Tibial artery (tissue), 4 donors: Measurements from ENCODE around the gene PRKAG3.
"Not testable (repeated sequence)": the region's sequence is repeated elsewhere in the genome, so short reads cannot be mapped to it uniquely, and the experiment has no call there.

Experiments used
- DNase-seq, 2 donors: peaks; one replicate each; pipeline ENCODE4 v3.0.0-alpha.2; 2019
- H3K27ac ChIP-seq, 2 donors: fragments of 200-600 bp; sonication (generic) in 1 of 2; 1 replicate in 1 of 2; 2 replicates in 1 of 2; pipeline ENCODE4 v1.5.1; 2018 to 2019; ENCODE audit warnings: mild to moderate bottlenecking in 1 of 2
- H3K27me3 ChIP-seq, 2 donors: fragments of 200-600 bp; sonication (generic) in 1 of 2; one replicate each; pipeline versions ENCODE4 v1.5.1 to v1.6.0; 2016 to 2019
- H3K36me3 ChIP-seq, 3 donors: fragments of 200-600 bp; sonication (generic) in 2 of 3; one replicate each; pipeline ENCODE4 v1.5.1; 2016 to 2019; ENCODE audit warnings: mild to moderate bottlenecking in 2 of 3
- H3K4me1 ChIP-seq, 4 donors: fragments of 200-600 bp; sonication (generic) in 2 of 4; 1 replicate in 3 of 4; 2 replicates in 1 of 4; pipeline ENCODE4 v1.5.1; 2016 to 2019
- H3K4me3 ChIP-seq, 2 donors: fragments of 200-600 bp; sonication (generic) in 1 of 2; 1 replicate in 1 of 2; 2 replicates in 1 of 2; pipeline ENCODE4 v1.5.1; 2018 to 2019; ENCODE audit warnings: mild to moderate bottlenecking in 2 of 2
- H3K9me3 ChIP-seq, 3 donors: fragments of 200-600 bp; sonication (generic) in 1 of 3; one replicate each; pipeline ENCODE4 v1.5.1; 2016 to 2019
- CTCF ChIP-seq, 2 experiments: fragments of 200-600 bp in 1 of 2; fragments of 450-650 bp in 1 of 2; IDR thresholded peaks; one replicate each; pipeline ENCODE4 v1.5.1; 2017 to 2019; ENCODE audit warnings: antibody characterized with exemption in 2 of 2, mild to moderate bottlenecking in 1 of 2, moderate library complexity in 1 of 2
- intact Hi-C: fragments of 100-400 bp; cut with DNase I; formaldehyde crosslinking; loops from one replicate; pipeline ENCODE4 v1.15.0; 2023; ENCODE audit warnings: low total_unique reads

The PRKAG3 gene

GRCh38 chr2:218853766-218854165, 22.2 kb upstream of the PRKAG3 start:
- Histone ChIP-seq H3K4me1 (peaks cover 0 to under 1% (median under 1%) of the 10 kb centered on the region in 4 donors), H3K27me3 (peaks cover 0 to 92% of the 10 kb centered on the region in 2 donors), H3K9me3 (no peaks in the 10 kb centered on the region), H3K27ac (no peak overlapping the region), H3K4me3 (no peak overlapping the region), H3K36me3 (no peaks in the 10 kb centered on the region)
- intact Hi-C loops: no loop called here
- no peak for TF ChIP-seq CTCF (IDR thresholded peaks at IDR 0.05)
- peak in 1 of 2 donors; percentile 33 for DNase-seq

- Histone ChIP-seq H3K9me3 (no peaks in the 10 kb centered on the region), H3K27me3 (peaks cover 0 to 92% of the 10 kb centered on the region in 2 donors), H3K4me3 (no peak overlapping the region), H3K36me3 (no peaks in the 10 kb centered on the region), H3K4me1 (no peaks in the 10 kb centered on the region), H3K27ac (no peak overlapping the region)
- peak; percentile 55 to 63 for TF ChIP-seq CTCF (IDR thresholded peaks at IDR 0.05)
- intact Hi-C loops: no loop called here
- peak; percentile 53 to 63 for DNase-seq
These were observed 21.5 kb upstream of the PRKAG3 start for GRCh38 chr2:218852911-218853667.

- Histone ChIP-seq H3K4me1 (peaks cover 0 to 4% (median 0%) of the 10 kb centered on the region in 4 donors), H3K9me3 (no peaks in the 10 kb centered on the region), H3K27me3 (peaks cover 0 to 79% of the 10 kb centered on the region in 2 donors), H3K36me3 (no peaks in the 10 kb centered on the region), H3K4me3 (no peak overlapping the region), H3K27ac (no peak overlapping the region)
- intact Hi-C loops: no loop called here
- DNase-seq: peak in 1 of 2 donors; percentile 44
- TF ChIP-seq CTCF (IDR thresholded peaks at IDR 0.05): no peak
These were observed 19.7 kb upstream of the PRKAG3 start for GRCh38 chr2:218851286-218851685.

GRCh38 chr2:218850796-218851195, 19.2 kb upstream of the PRKAG3 start:
- Histone ChIP-seq H3K27me3 (peaks cover 0 to 74% of the 10 kb centered on the region in 2 donors), H3K4me1 (peaks cover 0 to 4% (median 0%) of the 10 kb centered on the region in 4 donors), H3K27ac (no peak overlapping the region), H3K9me3 (no peaks in the 10 kb centered on the region), H3K36me3 (no peaks in the 10 kb centered on the region), H3K4me3 (no peak overlapping the region)
- intact Hi-C loops: no loop called here
- peak in 1 of 2 donors; percentile 24 for DNase-seq
- TF ChIP-seq CTCF (IDR thresholded peaks at IDR 0.05): no peak

- Histone ChIP-seq H3K4me1 (peaks cover 0 to 4% (median 0%) of the 10 kb centered on the region in 4 donors), H3K36me3 (no peaks in the 10 kb centered on the region), H3K4me3 (no peak overlapping the region), H3K9me3 (no peaks in the 10 kb centered on the region), H3K27ac (no peak overlapping the region), H3K27me3 (peaks cover 0 to 64% of the 10 kb centered on the region in 2 donors)
- peak in 1 of 2 donors; percentile 21 for DNase-seq
- TF ChIP-seq CTCF (IDR thresholded peaks at IDR 0.05): no peak
- intact Hi-C loops: no loop called here
These were observed 18.1 kb upstream of the PRKAG3 start for GRCh38 chr2:218849721-218850120.

GRCh38 chr2:218846963-218847362, 15.4 kb upstream of the PRKAG3 start:
- peaks cover 0 to 41% of the 10 kb centered on the region in 2 donors for H3K27me3 ChIP-seq
- H3K9me3 ChIP-seq, H3K36me3 ChIP-seq, H3K27ac ChIP-seq, H3K4me1 ChIP-seq, H3K4me3 ChIP-seq, intact Hi-C loops: not testable (repeated sequence)
- peak in 1 of 2 donors; percentile 45 for DNase-seq

GRCh38 chr2:218844334-218844733, 12.7 kb upstream of the PRKAG3 start:
- intact Hi-C loops: loop anchor here (5.0 kb wide), 1 partner anchor 127 kb away; no protein-coding TSS in a partner anchor
- not testable (repeated sequence) for H3K9me3 ChIP-seq, H3K4me1 ChIP-seq, H3K4me3 ChIP-seq, H3K36me3 ChIP-seq, DNase-seq, H3K27ac ChIP-seq
- peaks cover 0 to 17% of the 10 kb centered on the region in 2 donors for H3K27me3 ChIP-seq
